Peyer's patch (tissue), 4 donors: ENCODE data around the gene CTDSPL. TPM values are rescaled to one million over a fixed set of nuclear protein-coding genes. Genes with fewer than 3 reads are reported as not detected.
A peak's percentile ranks its signal among the peaks of the same experiment; 100 is the strongest.
"Not testable (repeated sequence)": the region's sequence is repeated elsewhere in the genome, so short reads cannot be mapped to it uniquely, and the experiment has no call there.

Source experiments
- DNase-seq, 3 donors: peaks; one replicate each; pipeline ENCODE4 v3.0.0-alpha.2; 2017 to 2019
- H3K27ac ChIP-seq, 4 donors: fragments of 200-600 bp; sonication (generic); one replicate each; pipeline ENCODE4 v1.5.1; 2016 to 2019
- H3K27me3 ChIP-seq, 2 donors: fragments of 200-600 bp; sonication (generic); one replicate each; pipeline ENCODE4 v1.5.1; 2019
- H3K36me3 ChIP-seq, 3 donors: fragments of 200-600 bp; sonication (generic); one replicate each; pipeline ENCODE4 v1.5.1; 2016 to 2019
- H3K4me1 ChIP-seq, 4 donors: fragments of 200-600 bp; sonication (generic); one replicate each; pipeline ENCODE4 v1.5.1; 2016 to 2019
- H3K4me3 ChIP-seq, 4 donors: fragments of 200-600 bp; sonication (generic); 1 replicate in 3 of 4; 2 replicates in 1 of 4; pipeline ENCODE4 v1.5.1; 2016 to 2019; ENCODE audit warnings: mild to moderate bottlenecking in 1 of 4
- H3K9me3 ChIP-seq, 4 donors: fragments of 200-600 bp; sonication (generic); one replicate each; pipeline ENCODE4 v1.5.1; 2016 to 2019; ENCODE audit warnings: mild to moderate bottlenecking in 1 of 4
- POLR2A ChIP-seq, 2 donors: fragments of 450-650 bp; IDR thresholded peaks; one replicate each; pipeline ENCODE4 v1.5.1; 2017; ENCODE audit warnings: antibody characterized with exemption in 2 of 2, mild to moderate bottlenecking in 2 of 2, moderate library complexity in 2 of 2
- total RNA-seq, 4 donors: library from RNA; depleted of rRNA; stranded (reverse); fragments of >200 nt; gene quantifications; one replicate each; pipeline ENCODE4 v1.1.0, GENCODE V29; 2016
- TF ChIP-seq, protein P1 (sequence below), 6 experiments: fragments of 450-650 bp in 4 of 6; fragments of 200-600 bp in 2 of 6; sonication (generic) in 1 of 6; IDR thresholded peaks; one replicate each; pipeline ENCODE4 v1.5.1; 2017 to 2019; ENCODE audit warnings: antibody characterized with exemption in 6 of 6, mild to moderate bottlenecking in 3 of 6, moderate library complexity in 1 of 6

CTDSPL gene
- total RNA-seq, 4 donors from 2014 or later, result 36.3 to 42.3 (median 38.4) TPM

DNA sequence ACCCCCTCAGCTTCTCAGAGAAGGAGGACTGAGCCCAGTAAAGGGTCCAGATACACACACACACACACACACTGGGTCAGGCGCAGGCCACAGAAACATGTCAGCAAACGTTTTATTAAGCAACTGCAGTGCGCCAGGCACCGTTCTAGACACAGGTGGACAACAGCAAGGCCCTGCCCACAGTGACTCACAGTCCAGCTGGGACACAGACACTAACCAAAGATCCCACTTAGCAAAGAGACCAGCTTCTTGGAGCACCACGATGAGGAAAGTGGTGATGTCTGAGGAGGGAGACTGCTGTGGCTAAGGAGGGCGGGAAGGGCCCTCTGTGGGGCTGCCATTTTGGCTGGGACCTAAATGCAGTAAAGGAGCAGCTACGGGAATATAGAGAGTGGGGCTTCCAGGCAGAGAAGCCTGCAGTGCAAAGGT is 126.1 kb downstream of the CTDSPL start:
- no peaks in the 10 kb centered on the region for H3K36me3 ChIP-seq
- no peaks in the 10 kb centered on the region for H3K27me3 ChIP-seq
- peaks cover 0 to 28% (median 4%) of the 10 kb centered on the region in 4 donors for H3K4me1 ChIP-seq
- H3K9me3 ChIP-seq, result no peaks in the 10 kb centered on the region
- H3K27ac ChIP-seq, result peak overlapping the region in 3 of 4 donors; percentile 82 to 97 (median 91)
- TF ChIP-seq POLR2A (IDR thresholded peaks at IDR 0.05), result peak; percentile 75 to 86
- TF ChIP-seq, protein P1, sequence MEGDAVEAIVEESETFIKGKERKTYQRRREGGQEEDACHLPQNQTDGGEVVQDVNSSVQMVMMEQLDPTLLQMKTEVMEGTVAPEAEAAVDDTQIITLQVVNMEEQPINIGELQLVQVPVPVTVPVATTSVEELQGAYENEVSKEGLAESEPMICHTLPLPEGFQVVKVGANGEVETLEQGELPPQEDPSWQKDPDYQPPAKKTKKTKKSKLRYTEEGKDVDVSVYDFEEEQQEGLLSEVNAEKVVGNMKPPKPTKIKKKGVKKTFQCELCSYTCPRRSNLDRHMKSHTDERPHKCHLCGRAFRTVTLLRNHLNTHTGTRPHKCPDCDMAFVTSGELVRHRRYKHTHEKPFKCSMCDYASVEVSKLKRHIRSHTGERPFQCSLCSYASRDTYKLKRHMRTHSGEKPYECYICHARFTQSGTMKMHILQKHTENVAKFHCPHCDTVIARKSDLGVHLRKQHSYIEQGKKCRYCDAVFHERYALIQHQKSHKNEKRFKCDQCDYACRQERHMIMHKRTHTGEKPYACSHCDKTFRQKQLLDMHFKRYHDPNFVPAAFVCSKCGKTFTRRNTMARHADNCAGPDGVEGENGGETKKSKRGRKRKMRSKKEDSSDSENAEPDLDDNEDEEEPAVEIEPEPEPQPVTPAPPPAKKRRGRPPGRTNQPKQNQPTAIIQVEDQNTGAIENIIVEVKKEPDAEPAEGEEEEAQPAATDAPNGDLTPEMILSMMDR (IDR thresholded peaks at IDR 0.05), result no peak
- peak in 2 of 3 donors; percentile 80 to 88 for DNase-seq
- peak overlapping the region in 3 of 4 donors; percentile 3 to 51 (median 43) for H3K4me3 ChIP-seq

DNA sequence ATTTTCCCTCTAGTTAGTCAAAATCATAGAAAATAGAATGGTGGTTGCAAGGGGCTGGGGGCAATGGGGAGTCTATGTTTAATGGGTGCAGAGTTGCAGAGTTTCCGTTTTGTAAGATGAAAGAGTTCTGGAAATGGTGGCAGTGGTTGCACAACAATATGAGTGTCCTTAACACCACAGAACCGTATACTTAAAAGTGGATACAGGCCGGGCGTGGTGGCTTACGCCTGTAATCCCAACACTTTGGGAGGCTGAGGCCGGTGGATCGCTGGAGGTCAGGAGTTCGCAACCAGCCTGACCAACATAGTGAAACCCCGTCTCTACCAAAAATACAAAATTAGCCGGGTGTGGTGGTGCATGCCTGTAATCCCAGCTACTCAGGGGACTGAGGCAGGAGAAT is 126.7 kb downstream of the CTDSPL start:
- Histone ChIP-seq H3K4me1 (peaks cover 0 to 33% (median 5%) of the 10 kb centered on the region in 4 donors), H3K27ac (peak overlapping the region in 3 of 4 donors; percentile 82 to 97 (median 91)), H3K4me3 (peak overlapping the region in 3 of 4 donors; percentile 3 to 51 (median 43))
- H3K9me3 ChIP-seq, H3K27me3 ChIP-seq, H3K36me3 ChIP-seq: not testable (repeated sequence)
- peak in 1 of 3 donors; percentile 42 for DNase-seq

DNA sequence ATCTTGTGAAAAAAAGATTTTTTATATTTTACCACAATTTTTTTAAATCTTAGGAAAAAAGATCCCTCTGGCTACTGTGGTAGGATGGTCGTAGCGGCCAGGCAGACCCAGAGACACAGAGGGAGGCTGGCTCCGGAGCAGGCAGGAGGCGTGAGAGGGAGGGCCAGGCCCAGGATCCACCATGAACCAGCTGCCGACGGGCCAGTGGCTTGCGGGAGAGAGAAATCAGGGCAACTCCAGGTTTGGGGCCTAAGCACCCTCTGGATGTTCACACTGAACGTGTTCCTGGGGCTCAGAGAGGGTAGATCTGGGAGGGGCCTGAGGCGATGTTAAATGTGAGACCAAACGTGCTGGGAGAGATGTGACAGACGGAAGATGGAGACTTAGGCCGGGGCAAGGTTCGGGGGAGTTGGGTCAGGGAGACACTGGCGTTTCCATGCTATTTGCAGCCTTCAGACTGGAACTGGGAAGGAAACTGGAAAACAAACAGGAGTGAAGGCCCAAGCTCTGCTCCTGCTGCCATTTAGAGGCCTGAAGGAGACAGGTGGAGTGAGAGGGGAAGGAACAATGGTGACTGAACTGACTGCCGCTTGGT is 127.3 kb downstream of the CTDSPL start:
- peak overlapping the region in 2 of 4 donors; percentile 91 to 97 for H3K27ac ChIP-seq
- peak overlapping the region in 2 of 4 donors; percentile 43 to 51 for H3K4me3 ChIP-seq
- no peaks in the 10 kb centered on the region for H3K9me3 ChIP-seq
- no peaks in the 10 kb centered on the region for H3K36me3 ChIP-seq
- DNase-seq, result peak in 2 of 3 donors; percentile 38 to 54
- TF ChIP-seq, protein P1 (IDR thresholded peaks at IDR 0.05), result no peak
- no peak for TF ChIP-seq POLR2A (IDR thresholded peaks at IDR 0.05)
- H3K27me3 ChIP-seq, result no peaks in the 10 kb centered on the region
- H3K4me1 ChIP-seq, result peaks cover 0 to 38% (median 7%) of the 10 kb centered on the region in 4 donors

DNA sequence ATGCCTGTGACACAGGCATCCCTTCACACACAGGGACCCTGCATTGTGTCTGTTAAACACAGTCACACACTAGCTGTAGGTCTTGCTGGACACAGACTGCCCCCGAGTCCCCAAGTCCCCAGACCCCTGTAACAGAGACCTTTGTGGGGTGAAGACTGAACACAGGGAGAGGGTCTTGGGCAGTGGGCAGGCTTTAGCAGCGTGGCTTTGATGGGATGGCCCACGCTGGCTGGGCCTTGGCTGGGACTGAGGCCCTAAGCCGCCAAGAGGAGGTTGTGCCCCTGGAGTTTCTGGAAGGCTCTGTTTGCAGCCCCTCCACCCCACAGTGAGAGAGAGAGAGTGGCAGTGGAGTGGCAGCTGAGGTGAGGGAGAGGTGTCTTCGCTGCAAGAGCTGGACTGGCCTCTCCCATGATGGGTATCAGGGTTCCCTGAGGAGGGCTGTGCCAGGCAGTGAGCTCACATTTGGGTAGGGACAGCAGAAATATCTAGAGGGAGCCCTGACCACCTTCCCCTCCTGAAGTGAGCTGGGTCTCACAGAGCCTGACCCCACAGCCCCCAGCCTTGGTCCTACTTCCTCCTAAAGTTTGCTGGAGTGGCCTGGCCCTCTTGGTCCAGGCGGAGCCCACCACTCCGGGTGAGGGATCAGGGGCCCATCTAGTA is 128.3 kb downstream of the CTDSPL start:
- Histone ChIP-seq H3K9me3 (no peaks in the 10 kb centered on the region), H3K27me3 (no peaks in the 10 kb centered on the region), H3K4me1 (peaks cover 0 to 46% (median 7%) of the 10 kb centered on the region in 4 donors), H3K36me3 (no peaks in the 10 kb centered on the region), H3K27ac (peak overlapping the region in 3 of 4 donors; percentile 82 to 97 (median 91)), H3K4me3 (peak overlapping the region in 2 of 4 donors; percentile 51 to 61)
- TF ChIP-seq POLR2A (IDR thresholded peaks at IDR 0.05), result no peak
- TF ChIP-seq, protein P1 (IDR thresholded peaks at IDR 0.05), result no peak
- peak in 2 of 3 donors; percentile 36 to 46 for DNase-seq

DNA sequence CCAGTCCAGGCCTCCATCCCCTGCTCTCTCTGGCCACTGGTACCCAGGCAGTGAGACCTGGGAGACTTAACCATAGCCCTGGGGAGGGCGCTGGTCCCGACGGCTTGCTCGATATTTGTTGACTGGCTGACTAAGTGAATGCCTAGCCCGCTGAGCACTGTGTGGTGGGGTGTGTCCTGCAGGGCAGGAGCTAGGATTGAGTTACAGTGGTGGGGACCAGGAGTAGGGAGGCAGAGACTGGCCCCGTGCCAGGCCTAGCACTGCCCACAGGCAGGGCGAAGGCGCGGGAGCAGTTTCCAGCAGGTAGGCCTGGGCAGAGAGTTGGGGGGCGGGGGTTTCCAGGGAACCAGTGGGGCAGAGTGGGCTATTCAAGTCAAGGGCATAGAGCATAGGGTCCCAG is 128.8 kb downstream of the CTDSPL start, which contains the start of gene VILL:
Gene VILL, plus strand, starts transcription at position 260 of the 400 bp plus-strand sequence. CDS start 2,887 bp downstream, outside the sequence.
- H3K9me3 ChIP-seq, result no peaks in the 10 kb centered on the region
- H3K4me3 ChIP-seq, result peak within 1 kb of the TSS in 3 of 4 donors; percentile 15 to 61 (median 51)
- H3K4me1 ChIP-seq, result peaks cover 0 to 48% (median 8%) of the 10 kb centered on the region in 4 donors
- peaks cover 0 to 5% (median 0%) of the 10 kb centered on the region in 3 donors for H3K36me3 ChIP-seq
- no peaks in the 10 kb centered on the region for H3K27me3 ChIP-seq
- peak in 2 of 3 donors; percentile 87 to 89 for DNase-seq
- peak; percentile 76 to 96 for TF ChIP-seq POLR2A (IDR thresholded peaks at IDR 0.05)
- TF ChIP-seq, protein P1 (IDR thresholded peaks at IDR 0.05), result peak in 4 of 6 experiments; percentile 5 to 36 (median 27)
- peak within 1 kb of the TSS in 3 of 4 donors; percentile 82 to 97 (median 91) for H3K27ac ChIP-seq
